Measurements from ENCODE around the gene NUDT11.
"Not testable (repeated sequence)": the region's sequence is repeated elsewhere in the genome, so short reads cannot be mapped to it uniquely, and the experiment has no call there.

Gene NUDT11

DNA sequence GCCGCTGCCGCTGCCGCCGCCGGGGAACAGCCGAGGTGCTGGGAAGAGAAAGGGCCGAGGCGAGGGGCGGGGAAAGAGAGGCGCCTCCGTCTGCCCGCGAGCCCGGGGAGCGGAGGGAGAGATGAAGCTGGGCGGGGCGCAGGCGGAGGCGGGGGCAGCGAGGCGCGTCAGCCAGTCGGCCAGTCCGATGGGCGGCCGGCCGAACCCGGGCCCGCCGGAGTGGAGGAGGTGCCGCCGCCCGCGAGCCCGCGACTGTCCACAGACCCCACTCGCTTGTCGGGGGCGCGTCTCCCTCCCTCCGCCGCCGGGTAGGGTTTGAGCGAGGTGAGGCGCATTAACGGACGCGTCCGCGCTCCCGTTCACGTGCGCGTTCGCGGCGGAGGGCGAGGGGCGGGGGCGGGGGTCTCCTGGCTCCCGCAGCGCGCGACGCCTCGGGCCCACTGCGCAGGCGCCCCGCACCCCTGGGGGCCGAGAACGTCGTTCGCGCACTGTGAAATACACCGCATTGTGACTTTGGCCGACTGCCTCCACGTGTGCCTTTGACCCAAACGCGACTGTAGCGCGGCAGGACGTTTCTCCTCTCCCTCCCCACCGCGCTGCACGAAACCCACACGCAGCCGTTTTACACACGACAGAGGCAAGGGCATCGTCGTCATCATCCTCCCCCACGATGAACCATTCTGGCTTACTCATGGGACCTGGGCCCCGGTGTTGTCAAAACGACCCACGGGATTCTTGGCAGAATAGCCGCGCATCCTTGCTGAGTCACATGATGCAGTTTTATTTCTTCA is at the start of gene NUDT11:
NUDT11 (minus strand) TSS at position 92 of the 791 bp plus-strand sequence. CDS start 148 bp downstream, outside the sequence.
- H3K27ac ChIP-seq (ENCODE audit: low read depth in 2 of 2, low read length in 2 of 2): no peak within 1 kb of the TSS

DNA sequence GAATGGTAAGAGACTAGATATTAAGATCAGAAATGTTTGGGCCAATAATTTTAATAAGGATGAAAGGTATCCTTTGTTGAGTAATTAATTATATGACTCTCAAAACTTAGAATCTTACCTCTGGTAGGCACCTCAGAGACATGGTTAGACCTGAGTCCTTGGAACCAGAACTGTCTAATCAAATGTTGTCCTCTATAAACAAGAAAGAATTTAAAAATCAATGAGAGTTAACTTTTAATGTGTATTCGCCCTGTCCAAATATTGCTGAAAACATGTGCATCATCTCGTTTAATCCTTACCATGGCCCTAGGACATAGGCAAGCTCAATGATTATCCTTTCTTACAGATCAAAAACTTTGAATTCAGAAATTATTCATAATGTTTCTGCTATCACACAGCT is 24.0 kb upstream of the NUDT11 start:
- Histone ChIP-seq H3K4me1 (ENCODE audit: control insufficient read depth in 2 of 2, insufficient read depth in 2 of 2, low read length in 2 of 2) (no peaks in the 10 kb centered on the region), H3K9ac (ENCODE audit: low read depth in 1 of 2, low read length in 2 of 2) (no peak overlapping the region), H3K27ac (ENCODE audit: low read depth in 2 of 2, low read length in 2 of 2) (no peak overlapping the region), H3K36me3 (ENCODE audit: control insufficient read depth in 2 of 2, insufficient read depth in 2 of 2, low read length in 2 of 2) (no peaks in the 10 kb centered on the region), H3K4me3 (ENCODE audit: low read length in 2 of 2) (no peak overlapping the region), H3K9me3 (ENCODE audit: control insufficient read depth in 2 of 2, low read length in 2 of 2) (no peaks in the 10 kb centered on the region), H3K27me3 (ENCODE audit: control insufficient read depth in 2 of 2, insufficient read depth in 2 of 2, low read length in 2 of 2) (no peaks in the 10 kb centered on the region)

More for the DNA sequence above, at the start of gene NUDT11:
- peak within 1 kb of the TSS in 1 of 2 donors; percentile 0 for H3K4me3 ChIP-seq (ENCODE audit: low read length in 2 of 2)
- H3K36me3 ChIP-seq (ENCODE audit: control insufficient read depth in 2 of 2, insufficient read depth in 2 of 2, low read length in 2 of 2): no peaks in the 10 kb centered on the region
- H3K9me3 ChIP-seq (ENCODE audit: control insufficient read depth in 2 of 2, low read length in 2 of 2): no peaks in the 10 kb centered on the region
- no peaks in the 10 kb centered on the region for H3K4me1 ChIP-seq (ENCODE audit: control insufficient read depth in 2 of 2, insufficient read depth in 2 of 2, low read length in 2 of 2)
- peaks cover 0 to 9% of the 10 kb centered on the region in 2 donors for H3K27me3 ChIP-seq (ENCODE audit: control insufficient read depth in 2 of 2, insufficient read depth in 2 of 2, low read length in 2 of 2)
- H3K9ac ChIP-seq (ENCODE audit: low read depth in 1 of 2, low read length in 2 of 2): no peak within 1 kb of the TSS

- not testable (repeated sequence) for H3K27me3 ChIP-seq (ENCODE audit: control insufficient read depth in 2 of 2, insufficient read depth in 2 of 2, low read length in 2 of 2); H3K9me3 ChIP-seq (ENCODE audit: control insufficient read depth in 2 of 2, low read length in 2 of 2); H3K27ac ChIP-seq (ENCODE audit: low read depth in 2 of 2, low read length in 2 of 2); H3K4me3 ChIP-seq (ENCODE audit: low read length in 2 of 2); H3K9ac ChIP-seq (ENCODE audit: low read depth in 1 of 2, low read length in 2 of 2); H3K4me1 ChIP-seq (ENCODE audit: control insufficient read depth in 2 of 2, insufficient read depth in 2 of 2, low read length in 2 of 2); H3K36me3 ChIP-seq (ENCODE audit: control insufficient read depth in 2 of 2, insufficient read depth in 2 of 2, low read length in 2 of 2)
Measured at GRCh38 chrX:51519131-51519530, 22.7 kb upstream of the NUDT11 start.

- H3K36me3 ChIP-seq (ENCODE audit: control insufficient read depth in 2 of 2, insufficient read depth in 2 of 2, low read length in 2 of 2): no peaks in the 10 kb centered on the region
- H3K27ac ChIP-seq (ENCODE audit: low read depth in 2 of 2, low read length in 2 of 2): no peak overlapping the region
- H3K4me3 ChIP-seq (ENCODE audit: low read length in 2 of 2): no peak overlapping the region
- no peak overlapping the region for H3K9ac ChIP-seq (ENCODE audit: low read depth in 1 of 2, low read length in 2 of 2)
- peaks cover 0 to 5% of the 10 kb centered on the region in 2 donors for H3K27me3 ChIP-seq (ENCODE audit: control insufficient read depth in 2 of 2, insufficient read depth in 2 of 2, low read length in 2 of 2)
- H3K4me1 ChIP-seq (ENCODE audit: control insufficient read depth in 2 of 2, insufficient read depth in 2 of 2, low read length in 2 of 2): no peaks in the 10 kb centered on the region
- no peaks in the 10 kb centered on the region for H3K9me3 ChIP-seq (ENCODE audit: control insufficient read depth in 2 of 2, low read length in 2 of 2)
Measured at GRCh38 chrX:51507551-51507950, 11.2 kb upstream of the NUDT11 start.

- not testable (repeated sequence) for H3K9ac ChIP-seq (ENCODE audit: low read depth in 1 of 2, low read length in 2 of 2); H3K27ac ChIP-seq (ENCODE audit: low read depth in 2 of 2, low read length in 2 of 2)
Measured at GRCh38 chrX:51495701-51496488, 497 bp downstream of the NUDT11 start.

DNA sequence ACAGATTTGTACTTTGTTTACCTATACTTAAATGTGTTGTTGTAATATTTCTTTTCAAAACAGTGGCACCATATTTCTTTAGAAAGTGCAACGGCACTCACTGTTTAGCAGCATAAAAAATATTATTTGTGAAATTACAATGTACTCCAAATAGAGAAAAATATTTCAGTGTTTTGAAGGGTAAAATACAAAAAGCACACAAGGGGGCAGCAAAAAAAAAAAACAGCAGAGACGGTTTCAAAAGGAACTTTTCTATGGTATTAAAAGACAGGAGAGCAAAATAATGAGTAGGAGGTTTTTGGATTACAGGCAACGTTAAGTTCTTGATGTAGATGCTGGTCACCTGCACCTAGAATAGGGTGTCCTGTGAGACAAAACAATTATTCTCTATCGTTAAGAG is 2.0 kb downstream of the NUDT11 start:
- Histone ChIP-seq H3K9me3 (ENCODE audit: control insufficient read depth in 2 of 2, low read length in 2 of 2) (no peaks in the 10 kb centered on the region), H3K9ac (ENCODE audit: low read depth in 1 of 2, low read length in 2 of 2) (no peak overlapping the region), H3K4me1 (ENCODE audit: control insufficient read depth in 2 of 2, insufficient read depth in 2 of 2, low read length in 2 of 2) (no peaks in the 10 kb centered on the region), H3K27me3 (ENCODE audit: control insufficient read depth in 2 of 2, insufficient read depth in 2 of 2, low read length in 2 of 2) (peaks cover 0 to 9% of the 10 kb centered on the region in 2 donors), H3K4me3 (ENCODE audit: low read length in 2 of 2) (no peak overlapping the region), H3K36me3 (ENCODE audit: control insufficient read depth in 2 of 2, insufficient read depth in 2 of 2, low read length in 2 of 2) (no peaks in the 10 kb centered on the region), H3K27ac (ENCODE audit: low read depth in 2 of 2, low read length in 2 of 2) (no peak overlapping the region)

More at GRCh38 chrX:51495701-51496488, 497 bp downstream of the NUDT11 start:
- not testable (repeated sequence) for H3K9me3 ChIP-seq (ENCODE audit: control insufficient read depth in 2 of 2, low read length in 2 of 2); H3K27me3 ChIP-seq (ENCODE audit: control insufficient read depth in 2 of 2, insufficient read depth in 2 of 2, low read length in 2 of 2); H3K4me1 ChIP-seq (ENCODE audit: control insufficient read depth in 2 of 2, insufficient read depth in 2 of 2, low read length in 2 of 2); H3K36me3 ChIP-seq (ENCODE audit: control insufficient read depth in 2 of 2, insufficient read depth in 2 of 2, low read length in 2 of 2)
- peak overlapping the region in 1 of 2 donors; percentile 0 for H3K4me3 ChIP-seq (ENCODE audit: low read length in 2 of 2)

- H3K27ac ChIP-seq (ENCODE audit: low read depth in 2 of 2, low read length in 2 of 2): no peak overlapping the region
- H3K27me3 ChIP-seq (ENCODE audit: control insufficient read depth in 2 of 2, insufficient read depth in 2 of 2, low read length in 2 of 2): peaks cover 2 to 9% of the 10 kb centered on the region in 2 donors
- no peaks in the 10 kb centered on the region for H3K4me1 ChIP-seq (ENCODE audit: control insufficient read depth in 2 of 2, insufficient read depth in 2 of 2, low read length in 2 of 2)
- H3K9ac ChIP-seq (ENCODE audit: low read depth in 1 of 2, low read length in 2 of 2): no peak overlapping the region
- H3K9me3 ChIP-seq (ENCODE audit: control insufficient read depth in 2 of 2, low read length in 2 of 2): no peaks in the 10 kb centered on the region
- H3K4me3 ChIP-seq (ENCODE audit: low read length in 2 of 2): no peak overlapping the region
- H3K36me3 ChIP-seq (ENCODE audit: control insufficient read depth in 2 of 2, insufficient read depth in 2 of 2, low read length in 2 of 2): no peaks in the 10 kb centered on the region
Measured at GRCh38 chrX:51487960-51488267, 8.5 kb downstream of the NUDT11 start.

DNA sequence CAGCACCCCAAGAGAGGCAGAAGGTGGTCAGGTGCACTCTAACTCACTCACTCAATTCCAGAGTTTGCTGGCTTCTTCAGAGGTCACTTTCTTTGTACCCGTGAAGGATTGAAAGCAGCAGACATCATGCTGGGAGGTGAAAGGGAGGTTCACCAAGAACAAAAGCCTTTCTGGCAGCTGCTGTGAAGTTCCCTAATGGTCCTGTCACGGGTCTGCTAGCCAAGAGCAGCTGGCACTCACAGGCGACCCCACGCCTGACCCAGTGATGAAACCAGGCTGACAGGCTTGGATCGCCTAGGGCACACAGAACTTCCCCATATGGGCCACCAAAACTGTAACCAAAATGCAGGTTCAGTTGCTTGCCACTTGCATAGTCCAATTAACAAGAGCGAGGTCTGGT is 11.8 kb downstream of the NUDT11 start:
- Histone ChIP-seq H3K27ac (ENCODE audit: low read depth in 2 of 2, low read length in 2 of 2) (no peak overlapping the region), H3K4me1 (ENCODE audit: control insufficient read depth in 2 of 2, insufficient read depth in 2 of 2, low read length in 2 of 2) (no peaks in the 10 kb centered on the region), H3K36me3 (ENCODE audit: control insufficient read depth in 2 of 2, insufficient read depth in 2 of 2, low read length in 2 of 2) (no peaks in the 10 kb centered on the region), H3K9me3 (ENCODE audit: control insufficient read depth in 2 of 2, low read length in 2 of 2) (no peaks in the 10 kb centered on the region), H3K27me3 (ENCODE audit: control insufficient read depth in 2 of 2, insufficient read depth in 2 of 2, low read length in 2 of 2) (peaks cover 2 to 9% of the 10 kb centered on the region in 2 donors), H3K9ac (ENCODE audit: low read depth in 1 of 2, low read length in 2 of 2) (no peak overlapping the region), H3K4me3 (ENCODE audit: low read length in 2 of 2) (no peak overlapping the region)

DNA sequence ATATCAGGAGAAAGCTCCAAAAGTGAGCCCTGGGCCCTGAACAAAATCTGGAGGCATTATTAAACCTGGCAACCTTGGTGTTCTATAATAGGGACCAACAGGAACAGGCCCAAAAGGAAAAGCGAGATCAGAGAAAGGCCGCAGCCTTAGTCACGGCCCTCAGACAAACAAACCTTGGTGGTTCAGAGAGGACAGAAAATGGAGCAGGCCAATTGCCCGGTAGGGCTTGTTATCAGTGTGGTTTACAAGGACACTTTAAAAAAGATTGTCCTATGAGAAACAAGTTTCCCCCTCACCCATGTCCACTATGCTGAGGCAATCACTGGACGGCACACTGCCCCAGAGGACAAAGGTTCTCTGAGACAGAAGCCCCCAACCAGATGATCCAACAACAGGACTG is 14.0 kb downstream of the NUDT11 start:
- not testable (repeated sequence) for H3K4me3 ChIP-seq (ENCODE audit: low read length in 2 of 2)

DNA sequence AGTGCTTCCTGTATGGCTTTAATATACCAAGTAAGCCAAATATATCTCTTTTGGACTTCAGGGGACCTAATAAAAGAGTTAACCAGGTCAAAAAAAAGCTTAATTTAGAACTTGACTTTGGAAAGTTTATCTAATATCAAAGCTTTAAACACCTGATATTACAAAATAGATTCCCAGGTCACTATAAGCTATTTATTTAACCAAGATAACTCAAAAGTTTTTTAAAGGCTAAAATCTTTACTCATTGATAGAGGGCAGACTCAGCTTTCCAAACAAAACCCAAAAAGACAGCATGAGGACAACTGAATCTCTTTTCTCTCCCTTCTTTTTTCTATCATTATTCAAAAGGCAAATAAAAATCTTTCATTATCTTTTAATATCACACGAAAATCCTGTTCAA is 19.5 kb downstream of the NUDT11 start:
- H3K36me3 ChIP-seq (ENCODE audit: control insufficient read depth in 2 of 2, insufficient read depth in 2 of 2, low read length in 2 of 2): no peaks in the 10 kb centered on the region
- H3K9me3 ChIP-seq (ENCODE audit: control insufficient read depth in 2 of 2, low read length in 2 of 2): no peaks in the 10 kb centered on the region
- H3K4me3 ChIP-seq (ENCODE audit: low read length in 2 of 2): no peak overlapping the region
- no peak overlapping the region for H3K27ac ChIP-seq (ENCODE audit: low read depth in 2 of 2, low read length in 2 of 2)
- peaks cover 0 to 3% of the 10 kb centered on the region in 2 donors for H3K27me3 ChIP-seq (ENCODE audit: control insufficient read depth in 2 of 2, insufficient read depth in 2 of 2, low read length in 2 of 2)
- no peaks in the 10 kb centered on the region for H3K4me1 ChIP-seq (ENCODE audit: control insufficient read depth in 2 of 2, insufficient read depth in 2 of 2, low read length in 2 of 2)
- no peak overlapping the region for H3K9ac ChIP-seq (ENCODE audit: low read depth in 1 of 2, low read length in 2 of 2)

More for the DNA sequence above, 14.0 kb downstream of the NUDT11 start:
- not testable (repeated sequence) for H3K27me3 ChIP-seq (ENCODE audit: control insufficient read depth in 2 of 2, insufficient read depth in 2 of 2, low read length in 2 of 2); H3K4me1 ChIP-seq (ENCODE audit: control insufficient read depth in 2 of 2, insufficient read depth in 2 of 2, low read length in 2 of 2); H3K36me3 ChIP-seq (ENCODE audit: control insufficient read depth in 2 of 2, insufficient read depth in 2 of 2, low read length in 2 of 2); H3K27ac ChIP-seq (ENCODE audit: low read depth in 2 of 2, low read length in 2 of 2); H3K9ac ChIP-seq (ENCODE audit: low read depth in 1 of 2, low read length in 2 of 2); H3K9me3 ChIP-seq (ENCODE audit: control insufficient read depth in 2 of 2, low read length in 2 of 2)

Measured in mucosa of rectum (tissue), 2 donors.